GM18517 (cell line): ENCODE measurements around the gene SLC22A4.

ENCODE experiments used
- ATAC-seq: cut with Tn5 transposase; IDR thresholded peaks from one replicate; pipeline ENCODE4 v1.9.1; 2021; ENCODE audit warnings: mild to moderate bottlenecking, moderate library complexity; ENCODE audit not compliant: unreplicated experiment

The SLC22A4 gene

GRCh38 chr5:132273631-132274030 lies 20.6 kb upstream of the SLC22A4 start:
- no peak for ATAC-seq

GRCh38 chr5:132274050-132274792 lies 20.0 kb upstream of the SLC22A4 start:
- ATAC-seq, result no peak

GRCh38 chr5:132275367-132276220 lies 18.6 kb upstream of the SLC22A4 start:
- ATAC-seq, result no peak

GRCh38 chr5:132277256-132277655 lies 16.9 kb upstream of the SLC22A4 start:
- no peak for ATAC-seq

GRCh38 chr5:132277971-132278853 lies 16.0 kb upstream of the SLC22A4 start:
- no peak for ATAC-seq

GRCh38 chr5:132279801-132280200 lies 14.4 kb upstream of the SLC22A4 start:
- no peak for ATAC-seq

GRCh38 chr5:132280371-132281240 lies 13.6 kb upstream of the SLC22A4 start:
- ATAC-seq, result no peak

GRCh38 chr5:132281856-132282614 lies 12.2 kb upstream of the SLC22A4 start:
- no peak for ATAC-seq

GRCh38 chr5:132283423-132284043 lies 10.7 kb upstream of the SLC22A4 start:
- no peak for ATAC-seq

GRCh38 chr5:132289097-132289496 lies 5.1 kb upstream of the SLC22A4 start:
- ATAC-seq, result no peak

GRCh38 chr5:132291026-132291425 lies 3.2 kb upstream of the SLC22A4 start:
- ATAC-seq, result no peak

- peak; percentile 33 for ATAC-seq
These were observed 865 bp upstream of the SLC22A4 start for GRCh38 chr5:132293066-132293991.

GRCh38 chr5:132294728-132295504 lies 722 bp downstream of the SLC22A4 start:
- ATAC-seq, result peak; percentile 7

- ATAC-seq, result no peak
These were observed 1.6 kb downstream of the SLC22A4 start for GRCh38 chr5:132295505-132296411.

- no peak for ATAC-seq
These were observed 2.3 kb downstream of the SLC22A4 start for GRCh38 chr5:132296412-132297016.
